ENCODE results near the gene BMP4. TPM values are rescaled to one million over a fixed set of nuclear protein-coding genes. Genes with fewer than 3 reads are reported as not detected.

Gene BMP4
- total RNA-seq, 4 donors from 2014 or later: 9.1 to 24.5 (median 19.0) TPM

DNA sequence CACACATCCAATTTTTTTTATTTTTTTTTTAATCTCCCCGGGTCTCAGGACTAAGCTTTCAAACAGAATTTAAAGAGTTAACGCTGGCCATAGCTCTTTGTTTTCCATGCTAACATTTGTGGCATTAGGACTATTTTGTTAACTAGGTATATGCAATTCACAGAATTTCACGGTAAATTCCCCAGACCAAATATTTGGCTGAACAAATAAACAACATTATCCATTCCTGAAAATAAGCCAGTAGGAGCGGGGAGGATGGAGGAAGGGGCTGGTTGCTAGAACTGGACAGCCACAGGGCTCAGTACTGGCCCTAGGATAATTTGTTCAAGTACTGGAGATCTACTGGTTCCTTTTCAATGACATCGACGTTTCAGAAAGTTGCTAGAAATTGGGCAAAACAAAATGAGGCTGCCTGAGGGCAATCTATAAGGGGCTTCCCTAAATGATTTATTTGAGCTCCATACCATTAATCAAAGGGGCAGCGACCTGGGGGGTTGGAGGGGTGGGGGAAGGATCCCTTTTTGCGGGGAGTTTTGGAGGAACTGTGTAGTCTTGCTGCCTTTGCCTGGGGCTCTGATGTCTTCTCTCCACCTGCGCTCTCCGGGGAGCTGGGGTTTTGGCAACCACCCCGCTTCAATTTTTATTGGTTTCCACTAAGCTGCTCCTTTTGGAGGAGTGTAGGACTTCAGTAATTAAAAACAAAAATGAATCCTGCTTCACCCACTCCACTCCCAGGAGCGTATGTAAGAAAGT lies 9.0 kb downstream of the BMP4 start:
- 45 to 47% methylated on average over 12 of the region's 12 CpGs for WGBS, 2 donors
- intact Hi-C loops (cut with DNase I; ENCODE audit: low total_unique reads): no loop called here
- TF ChIP-seq POLR2A (IDR thresholded peaks at IDR 0.05) (no peak), CTCF (IDR thresholded peaks at IDR 0.05) (no peak)
- no peak for DNase-seq (ENCODE audit: low spot score in 2 of 2)
- no peak overlapping the region for H3K4me3 ChIP-seq (ENCODE audit: low read depth, poor library complexity, severe bottlenecking)

- no peak for DNase-seq (ENCODE audit: low spot score in 2 of 2)
- H3K4me3 ChIP-seq (ENCODE audit: low read depth, poor library complexity, severe bottlenecking): no peak overlapping the region
- intact Hi-C loops (cut with DNase I; ENCODE audit: low total_unique reads): no loop called here
- WGBS, 2 donors: 48 to 50% methylated on average over 12 of the region's 12 CpGs
- TF ChIP-seq POLR2A (IDR thresholded peaks at IDR 0.05): no peak
- TF ChIP-seq CTCF (IDR thresholded peaks at IDR 0.05): no peak
These were observed 9.6 kb downstream of the BMP4 start for GRCh38 chr14:53947094-53947445.

DNA sequence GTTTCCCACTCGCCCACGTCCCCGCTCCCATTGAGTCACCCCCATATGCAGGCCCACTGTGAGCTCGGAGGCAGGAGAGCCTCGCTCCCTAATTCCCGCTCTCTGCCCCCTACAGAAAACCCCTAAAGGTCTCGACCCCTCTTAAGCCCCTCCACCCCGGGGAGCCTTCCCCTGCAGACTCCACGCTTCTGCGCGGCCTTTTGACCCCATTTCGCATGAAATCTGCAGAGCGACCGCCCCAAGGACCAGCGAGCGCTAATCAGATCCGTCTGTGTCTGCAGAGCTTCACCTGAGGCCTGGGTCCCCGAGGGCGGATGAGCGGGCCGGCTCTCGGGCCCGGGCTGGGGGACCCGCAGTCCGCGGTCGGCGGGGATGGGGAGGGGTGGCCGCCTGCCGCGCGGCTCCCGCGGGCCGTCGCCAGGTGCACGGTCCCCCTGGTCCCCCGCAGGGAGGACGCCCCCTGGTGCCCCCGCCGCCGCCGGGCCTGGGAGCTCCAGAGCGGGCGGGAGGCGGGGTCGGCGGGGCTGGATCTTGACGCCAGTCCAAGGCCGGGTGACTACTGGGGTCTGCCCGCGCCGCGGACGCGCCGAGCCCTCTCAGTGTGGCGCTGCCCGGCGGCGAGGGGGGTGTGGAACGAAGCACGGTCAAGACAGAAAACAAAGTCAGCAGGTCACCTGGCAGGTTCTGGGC lies 10.1 kb downstream of the BMP4 start:
- TF ChIP-seq CTCF (IDR thresholded peaks at IDR 0.05) (no peak), POLR2A (IDR thresholded peaks at IDR 0.05) (no peak)
- intact Hi-C loops (cut with DNase I; ENCODE audit: low total_unique reads): no loop called here
- 56 to 58% methylated on average over 32 to 57 of the region's 63 CpGs for WGBS, 2 donors
- no peak overlapping the region for H3K4me3 ChIP-seq (ENCODE audit: low read depth, poor library complexity, severe bottlenecking)
- no peak for DNase-seq (ENCODE audit: low spot score in 2 of 2)

DNA sequence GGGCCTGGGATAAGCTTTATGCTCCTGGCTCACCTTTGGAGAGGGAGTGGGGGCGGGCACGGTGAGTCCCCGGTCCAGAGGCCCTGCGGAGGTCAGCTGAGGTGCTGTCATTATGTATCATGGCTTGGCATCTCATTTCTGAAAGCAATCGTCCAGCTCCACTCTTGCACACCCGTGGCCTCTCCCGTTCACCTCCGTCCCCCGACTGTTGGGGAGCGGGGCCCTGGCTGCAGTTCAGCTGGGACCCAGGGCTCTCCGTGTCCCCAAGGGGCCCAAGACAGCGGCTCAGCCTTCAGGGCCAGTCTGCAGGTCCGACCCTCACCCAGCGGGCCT lies 10.6 kb downstream of the BMP4 start:
- DNase-seq (ENCODE audit: low spot score in 2 of 2): no peak
- 84 to 86% methylated on average over 14 of the region's 14 CpGs for WGBS, 2 donors
- intact Hi-C loops (cut with DNase I; ENCODE audit: low total_unique reads): no loop called here
- no peak overlapping the region for H3K4me3 ChIP-seq (ENCODE audit: low read depth, poor library complexity, severe bottlenecking)
- TF ChIP-seq POLR2A (IDR thresholded peaks at IDR 0.05) (no peak), CTCF (IDR thresholded peaks at IDR 0.05) (no peak)

DNA sequence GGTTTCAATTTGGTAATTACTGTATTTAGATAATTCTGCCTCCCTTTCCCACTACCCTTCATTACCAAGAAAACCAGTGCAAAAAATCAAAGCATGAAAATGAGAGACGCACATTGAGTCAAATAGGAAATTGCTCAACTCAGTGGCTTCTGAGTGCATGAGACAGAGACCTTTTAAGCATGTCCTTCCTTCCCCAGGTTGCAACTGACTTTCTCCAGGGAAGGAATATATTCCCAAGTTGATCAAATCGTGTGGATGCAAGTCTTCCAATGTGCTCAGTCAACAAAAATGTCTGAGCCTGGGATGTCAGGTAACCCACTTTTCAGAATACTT lies 12.9 kb downstream of the BMP4 start:
- DNase-seq (ENCODE audit: low spot score in 2 of 2): no peak
- TF ChIP-seq CTCF (IDR thresholded peaks at IDR 0.05): no peak
- TF ChIP-seq POLR2A (IDR thresholded peaks at IDR 0.05): no peak
- 73 to 89% methylated on average over 2 of the region's 2 CpGs for WGBS, 2 donors
- intact Hi-C loops (cut with DNase I; ENCODE audit: low total_unique reads): no loop called here
- no peak overlapping the region for H3K4me3 ChIP-seq (ENCODE audit: low read depth, poor library complexity, severe bottlenecking)

Measured in lower leg skin (tissue), 4 donors.